ENCODE results near the gene ACTR3C.

The ACTR3C gene

DNA sequence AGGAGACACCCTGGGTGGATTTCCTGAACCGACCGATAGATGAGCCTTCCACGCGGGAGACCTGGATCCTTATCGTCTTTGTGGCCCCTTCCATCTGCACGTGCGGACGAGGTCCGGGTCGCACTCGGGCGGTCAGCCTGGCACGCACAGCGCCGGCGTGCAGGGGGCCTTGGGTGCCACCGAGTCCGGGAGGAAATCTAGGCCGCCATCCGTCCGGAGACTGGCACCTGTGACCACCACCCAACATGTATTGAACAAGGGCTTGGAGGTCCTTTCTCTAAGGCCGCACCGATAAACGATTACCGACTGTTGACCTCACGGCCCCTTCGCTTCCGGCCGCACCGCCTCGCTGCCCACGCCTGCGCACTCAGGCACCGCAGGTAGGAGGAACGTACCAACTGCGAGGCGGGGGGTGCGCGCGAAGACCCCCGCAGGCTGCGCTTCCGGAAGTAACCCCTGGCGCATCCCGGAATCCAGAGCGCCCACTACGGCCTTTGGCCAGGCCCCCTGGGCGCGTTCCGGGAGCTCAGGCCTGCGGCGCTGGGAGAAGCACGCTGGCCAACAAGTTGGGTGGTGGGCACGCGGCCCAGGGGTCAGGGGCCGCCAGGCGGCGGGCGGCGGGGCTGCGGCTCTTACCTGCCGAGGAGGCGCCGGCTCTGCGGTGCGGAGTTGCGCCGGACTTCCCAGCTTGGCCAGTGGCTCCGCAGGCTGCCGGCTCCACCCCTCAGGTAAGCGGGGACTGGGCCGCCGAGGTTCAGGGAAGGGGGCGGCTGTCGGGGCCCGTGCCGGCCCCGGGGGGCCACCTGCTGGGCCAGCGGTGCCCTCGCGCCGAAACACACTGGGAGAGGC, at the start of gene ACTR3C, which contains the start of gene LRRC61:
TSS of gene ACTR3C (minus strand) at position 713 of the 849 bp plus-strand sequence. CDS start 28,249 bp downstream, outside the sequence.
TSS of gene LRRC61 (plus strand) at position 523 of the 849 bp plus-strand sequence. CDS start 13,507 bp downstream, outside the sequence.
- peak; percentile 84 for DNase-seq

DNA sequence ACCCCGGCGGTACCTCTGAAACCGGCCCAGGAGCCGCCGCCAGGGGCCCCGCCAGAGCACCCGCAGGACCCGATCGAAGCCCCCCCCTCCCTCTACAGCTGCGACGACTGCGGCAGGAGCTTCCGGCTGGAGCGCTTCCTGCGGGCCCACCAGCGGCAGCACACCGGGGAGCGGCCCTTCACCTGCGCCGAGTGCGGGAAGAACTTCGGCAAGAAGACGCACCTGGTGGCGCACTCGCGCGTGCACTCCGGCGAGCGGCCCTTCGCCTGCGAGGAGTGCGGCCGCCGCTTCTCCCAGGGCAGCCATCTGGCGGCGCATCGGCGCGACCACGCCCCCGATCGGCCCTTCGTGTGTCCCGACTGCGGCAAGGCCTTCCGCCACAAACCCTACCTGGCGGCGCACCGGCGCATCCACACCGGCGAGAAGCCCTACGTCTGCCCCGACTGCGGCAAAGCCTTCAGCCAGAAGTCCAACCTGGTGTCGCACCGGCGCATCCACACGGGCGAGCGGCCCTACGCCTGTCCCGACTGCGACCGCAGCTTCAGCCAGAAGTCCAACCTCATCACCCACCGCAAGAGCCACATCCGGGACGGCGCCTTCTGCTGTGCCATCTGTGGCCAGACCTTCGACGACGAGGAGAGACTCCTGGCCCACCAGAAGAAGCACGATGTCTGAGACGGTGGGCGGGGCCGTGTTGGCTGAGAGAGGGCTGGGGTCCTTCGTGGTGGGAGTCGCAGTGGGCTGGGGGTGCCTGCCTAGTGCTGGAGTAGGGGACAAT, 49.1 kb upstream of the ACTR3C start:
- no peak for DNase-seq

DNA sequence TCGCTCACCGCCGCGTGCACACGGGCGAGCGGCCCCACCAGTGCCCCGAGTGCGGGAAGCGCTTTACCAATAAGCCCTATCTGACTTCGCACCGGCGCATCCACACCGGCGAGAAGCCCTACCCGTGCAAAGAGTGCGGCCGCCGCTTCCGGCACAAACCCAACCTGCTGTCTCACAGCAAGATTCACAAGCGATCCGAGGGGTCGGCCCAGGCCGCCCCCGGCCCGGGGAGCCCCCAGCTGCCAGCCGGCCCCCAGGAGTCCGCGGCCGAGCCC, 48.6 kb upstream of the ACTR3C start:
- no peak for DNase-seq

DNA sequence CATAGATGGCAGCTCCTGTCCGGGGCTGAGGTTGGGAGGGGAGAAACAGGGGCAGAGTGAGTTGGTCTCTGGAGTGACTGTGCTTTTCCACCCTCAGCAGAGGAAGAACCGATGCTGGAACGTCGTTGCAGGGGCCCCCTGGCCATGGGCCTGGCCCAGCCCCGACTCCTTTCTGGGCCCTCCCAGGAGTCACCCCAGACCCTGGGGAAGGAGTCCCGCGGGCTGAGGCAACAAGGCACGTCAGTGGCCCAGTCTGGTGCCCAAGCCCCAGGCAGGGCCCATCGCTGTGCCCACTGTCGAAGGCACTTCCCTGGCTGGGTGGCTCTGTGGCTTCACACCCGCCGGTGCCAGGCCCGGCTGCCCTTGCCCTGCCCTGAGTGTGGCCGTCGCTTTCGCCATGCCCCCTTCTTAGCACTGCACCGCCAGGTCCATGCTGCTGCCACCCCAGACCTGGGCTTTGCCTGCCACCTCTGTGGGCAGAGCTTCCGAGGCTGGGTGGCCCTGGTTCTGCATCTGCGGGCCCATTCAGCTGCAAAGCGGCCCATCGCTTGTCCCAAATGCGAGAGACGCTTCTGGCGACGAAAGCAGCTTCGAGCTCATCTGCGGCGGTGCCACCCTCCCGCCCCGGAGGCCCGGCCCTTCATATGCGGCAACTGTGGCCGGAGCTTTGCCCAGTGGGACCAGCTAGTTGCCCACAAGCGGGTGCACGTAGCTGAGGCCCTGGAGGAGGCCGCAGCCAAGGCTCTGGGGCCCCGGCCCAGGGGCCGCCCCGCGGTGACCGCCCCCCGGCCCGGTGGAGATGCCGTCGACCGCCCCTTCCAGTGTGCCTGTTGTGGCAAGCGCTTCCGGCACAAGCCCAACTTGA, 48.0 kb upstream of the ACTR3C start:
- no peak for DNase-seq

DNA sequence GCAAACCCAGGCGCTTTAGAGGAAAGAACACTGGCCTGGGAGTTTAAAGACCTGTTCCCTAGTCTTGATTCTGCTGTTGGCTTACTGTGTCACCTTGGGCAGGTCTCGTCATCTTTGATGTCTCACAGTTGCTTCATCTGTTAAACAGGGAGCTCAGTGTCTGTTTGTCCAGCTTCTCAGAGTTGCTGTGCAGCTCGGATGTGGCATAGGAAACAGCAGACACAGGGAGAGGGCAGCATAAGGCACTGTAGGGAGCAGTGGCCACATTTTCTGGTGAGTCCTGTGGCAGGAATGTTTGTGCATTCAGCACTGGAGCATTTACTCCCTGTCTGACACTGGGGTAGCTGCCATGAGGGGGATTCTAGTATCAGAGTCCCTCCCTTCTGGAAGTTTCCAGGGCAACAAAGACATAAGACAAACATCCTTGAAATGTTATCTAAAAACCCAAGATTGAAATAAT, 47.3 kb upstream of the ACTR3C start:
- no peak for DNase-seq

DNA sequence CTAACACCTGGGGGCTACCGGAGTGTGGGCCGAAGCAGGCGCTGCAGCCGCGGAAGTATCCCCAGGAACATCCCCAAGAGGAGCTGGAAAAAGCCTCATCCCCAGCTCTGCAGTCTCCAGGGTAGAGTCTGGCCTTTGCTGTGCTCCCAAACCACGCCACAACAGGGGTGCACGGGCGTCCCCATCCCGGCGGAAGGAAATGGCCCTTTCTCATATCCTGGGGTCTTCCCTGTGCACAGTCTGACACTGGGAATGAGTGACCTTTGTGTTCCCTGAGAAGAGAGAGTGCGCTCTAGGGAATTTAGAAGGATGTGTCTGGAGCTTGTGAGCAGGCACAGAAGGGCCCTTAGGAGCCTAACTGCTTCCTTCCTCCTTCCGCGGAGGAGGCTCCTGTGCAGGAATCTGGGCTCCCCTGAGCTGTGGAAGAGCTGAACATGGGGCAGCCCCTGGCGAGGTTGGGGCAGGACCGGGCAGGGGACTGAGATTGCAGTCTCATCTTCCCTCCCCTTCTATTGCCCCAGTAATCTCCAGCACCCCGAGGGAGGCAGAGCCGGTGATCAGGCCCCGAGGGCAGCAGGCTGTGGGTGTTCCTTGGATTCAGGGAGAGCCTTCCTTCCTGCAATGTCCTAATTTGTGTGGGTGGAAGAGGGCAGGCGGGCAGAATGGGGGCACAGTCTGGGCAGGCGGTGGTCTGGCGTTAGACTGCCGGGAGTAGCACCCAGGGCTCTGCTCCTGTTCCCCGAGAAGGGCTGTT, 46.6 kb upstream of the ACTR3C start:
- DNase-seq = no peak

DNA sequence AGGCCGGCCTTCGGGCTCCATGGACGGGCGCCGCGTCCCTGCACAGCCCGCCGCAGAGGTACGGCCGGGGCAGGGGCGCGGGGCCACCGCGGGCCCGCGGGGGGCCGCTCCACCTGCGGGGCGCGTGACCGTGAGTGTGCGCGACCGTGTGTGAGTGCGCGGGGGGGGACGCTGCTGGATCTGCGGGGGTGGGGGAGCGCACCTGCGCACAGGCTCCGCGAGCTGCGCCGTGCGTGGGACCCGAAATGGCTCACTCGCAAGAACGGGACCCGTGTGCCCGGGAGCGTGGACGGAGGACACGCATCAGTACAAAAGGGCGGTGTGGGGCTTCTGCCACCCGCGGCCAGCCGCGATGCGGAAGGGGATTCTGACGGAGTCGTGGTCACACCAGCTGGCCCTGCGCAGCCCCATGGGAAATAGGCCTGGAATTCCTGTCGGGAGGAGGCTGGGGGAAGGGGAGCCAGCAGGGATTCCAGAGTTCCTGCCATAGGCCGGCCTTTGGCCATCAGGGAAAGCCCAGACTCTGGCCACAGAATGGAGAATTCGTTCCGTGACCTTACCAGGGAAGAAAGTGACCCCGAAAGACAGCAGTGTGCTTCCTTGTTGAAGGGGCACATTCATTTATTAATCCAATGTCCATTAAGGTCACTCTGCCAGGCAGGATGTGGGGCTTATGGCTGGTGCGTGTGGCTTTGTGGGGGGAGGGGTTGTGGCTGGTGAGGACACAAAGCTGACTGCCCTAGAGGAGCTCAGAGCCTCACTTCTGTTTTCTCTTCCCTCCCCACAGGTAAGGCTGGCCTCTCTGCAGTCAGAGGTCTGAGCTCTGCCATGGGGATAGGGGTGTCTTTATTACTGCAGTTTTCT, 45.8 kb upstream of the ACTR3C start:
- DNase-seq = peak; percentile 59

DNA sequence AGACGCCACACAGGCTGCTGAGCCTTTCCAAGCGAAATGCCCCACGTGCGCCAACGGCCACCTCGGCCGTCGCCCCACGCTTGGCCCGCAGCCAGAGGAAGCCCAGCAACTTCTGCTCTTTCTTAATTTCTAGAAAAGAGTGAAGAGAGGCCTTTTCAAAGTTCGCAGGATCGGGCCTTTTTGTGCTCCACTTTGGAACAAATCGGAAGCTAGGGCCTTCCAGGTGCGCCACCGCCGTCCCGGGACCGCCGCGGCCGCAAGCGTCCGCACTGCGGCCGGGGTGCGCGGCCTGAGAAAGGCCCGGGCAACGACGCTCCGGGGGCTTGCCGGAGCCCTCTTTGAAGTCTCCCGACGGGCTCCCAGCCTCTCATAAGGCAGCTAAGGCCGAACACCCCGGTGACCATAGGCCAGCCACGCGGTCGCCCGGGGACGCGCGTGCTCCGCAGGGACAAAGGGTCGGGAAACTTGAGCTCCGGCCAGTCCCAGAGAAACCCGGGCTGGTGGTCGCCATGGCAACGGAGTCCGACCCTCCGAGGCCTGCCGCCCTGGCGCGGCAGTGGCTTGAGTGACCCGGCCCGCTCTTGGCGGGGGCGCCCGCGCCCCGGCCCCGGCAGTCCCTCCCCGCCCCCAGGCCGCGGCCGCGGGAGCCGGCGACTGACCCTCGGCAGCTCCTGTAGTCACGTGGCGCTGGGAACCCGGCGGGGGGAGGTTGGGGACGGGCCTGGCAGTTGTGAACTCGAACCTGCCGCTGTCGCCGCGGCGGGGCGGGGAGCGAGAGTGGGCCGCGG, 44.9 kb upstream of the ACTR3C start, which contains the start of gene REPIN1:
TSS of gene REPIN1 (plus strand) at position 727 of the 788 bp plus-strand sequence. CDS start 890 bp downstream, outside the sequence.
- peak; percentile 86 for DNase-seq

DNA sequence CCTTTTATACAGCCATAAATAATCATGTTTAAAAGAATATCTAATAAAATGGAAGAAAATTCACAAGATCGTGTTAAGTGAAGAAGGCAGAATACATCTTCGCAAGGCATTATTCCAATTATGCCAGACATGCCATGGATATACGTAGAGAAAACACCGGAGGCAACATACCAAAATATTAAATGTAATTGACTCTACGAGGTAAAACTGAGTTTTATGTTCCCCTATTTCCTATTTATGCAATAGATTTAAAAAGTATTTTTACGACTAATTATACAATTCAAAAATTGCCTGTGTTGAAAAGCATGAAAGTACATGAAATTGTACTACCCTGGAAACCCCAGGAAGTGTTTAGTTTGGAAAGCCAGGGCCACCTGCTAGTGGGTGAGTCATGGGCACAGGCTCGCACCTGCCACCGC, 44.3 kb upstream of the ACTR3C start:
- no peak for DNase-seq

DNA sequence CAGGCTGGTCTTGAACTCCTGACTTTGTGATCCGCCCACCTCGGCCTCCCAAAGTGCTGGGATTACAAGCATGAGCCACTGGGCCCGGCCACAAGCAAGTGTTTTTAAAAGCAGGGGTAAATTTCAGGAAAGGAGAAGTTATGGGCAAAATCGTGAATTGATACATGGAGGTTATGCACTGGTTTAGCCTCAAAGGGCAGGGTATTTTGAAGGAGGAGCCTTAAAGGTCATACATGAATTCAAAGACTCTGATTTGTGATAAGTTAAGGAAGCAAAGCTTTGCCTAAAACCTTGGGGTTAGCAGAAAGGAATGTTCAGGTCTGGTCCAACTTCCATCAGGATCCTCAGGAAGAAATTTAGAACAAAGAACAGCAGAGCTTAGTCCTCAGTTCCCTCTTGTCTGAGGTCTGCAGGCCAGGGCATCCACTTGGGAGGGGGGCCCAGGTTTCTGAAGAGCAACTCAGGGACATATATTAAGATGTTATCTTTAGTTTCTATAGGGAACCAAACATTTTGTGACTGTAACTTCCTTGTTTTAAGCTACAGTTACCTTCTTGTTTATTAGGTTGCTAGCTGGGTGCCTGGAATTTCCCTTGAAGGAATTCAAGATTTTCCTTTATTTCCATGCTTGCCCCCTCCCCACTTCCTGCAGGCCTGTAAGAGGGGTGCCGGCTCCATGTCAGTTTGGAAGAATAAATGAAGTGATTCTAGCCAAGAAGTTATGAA, 42.5 kb upstream of the ACTR3C start:
- peak; percentile 48 for DNase-seq

DNA sequence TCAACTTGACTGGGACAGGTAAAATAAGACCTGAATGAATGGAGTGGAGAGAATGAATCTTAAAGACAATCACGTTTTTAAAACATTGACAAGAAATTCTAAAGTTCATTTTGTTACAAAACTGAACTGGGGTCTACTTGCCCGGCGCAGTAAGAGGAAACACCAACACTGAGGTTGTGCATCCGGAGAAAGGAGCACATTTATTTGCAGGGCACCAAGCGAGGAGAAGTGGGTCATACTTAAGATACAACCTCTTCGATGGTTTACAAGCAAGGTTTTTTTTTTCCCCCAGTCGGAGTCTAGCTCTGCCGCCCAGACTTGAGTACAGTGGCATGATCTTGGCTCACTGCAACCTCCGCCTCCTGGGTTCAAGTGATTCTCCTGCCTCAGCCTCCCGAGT, 41.8 kb upstream of the ACTR3C start:
- DNase-seq = no peak

DNA sequence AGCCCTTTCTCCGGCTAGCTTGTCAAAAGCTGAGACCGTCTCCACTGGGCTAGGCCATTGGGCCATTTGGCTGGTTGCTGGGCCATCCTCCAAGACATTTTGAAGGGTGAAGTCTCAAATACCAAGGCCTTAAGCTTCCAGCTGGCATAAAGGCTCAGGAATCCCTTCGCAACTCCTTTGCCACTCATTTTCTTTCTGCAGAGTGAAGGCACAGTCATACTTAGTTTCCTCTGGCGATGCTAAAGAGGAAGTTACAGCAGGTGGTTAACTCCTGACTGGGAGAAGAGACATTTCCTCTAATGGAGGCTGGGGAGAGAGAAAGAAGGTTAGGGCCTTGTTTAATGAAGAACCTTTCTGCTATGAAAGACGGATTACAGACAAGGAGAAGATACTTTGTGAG, 40.5 kb upstream of the ACTR3C start:
- DNase-seq = peak; percentile 51

DNA sequence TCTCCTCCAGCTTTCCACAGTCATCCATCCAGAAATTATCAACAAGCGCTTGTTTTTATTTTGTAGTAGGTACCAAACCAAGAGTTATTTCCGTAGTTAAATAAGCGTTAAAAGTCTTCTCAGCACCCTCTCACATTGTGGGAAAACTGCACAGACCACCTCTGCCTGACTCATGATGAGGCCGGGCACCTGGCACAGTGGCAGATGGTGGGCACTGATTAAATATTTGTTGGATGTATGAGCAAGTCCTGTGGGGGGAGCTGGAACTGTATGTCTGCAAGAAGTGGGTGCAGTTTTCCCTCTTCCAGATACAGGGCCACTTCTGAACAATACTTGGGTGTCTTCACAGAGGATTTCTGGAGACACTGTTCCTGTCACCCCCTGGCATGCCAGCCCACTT, 40.0 kb upstream of the ACTR3C start:
- DNase-seq = no peak

DNA sequence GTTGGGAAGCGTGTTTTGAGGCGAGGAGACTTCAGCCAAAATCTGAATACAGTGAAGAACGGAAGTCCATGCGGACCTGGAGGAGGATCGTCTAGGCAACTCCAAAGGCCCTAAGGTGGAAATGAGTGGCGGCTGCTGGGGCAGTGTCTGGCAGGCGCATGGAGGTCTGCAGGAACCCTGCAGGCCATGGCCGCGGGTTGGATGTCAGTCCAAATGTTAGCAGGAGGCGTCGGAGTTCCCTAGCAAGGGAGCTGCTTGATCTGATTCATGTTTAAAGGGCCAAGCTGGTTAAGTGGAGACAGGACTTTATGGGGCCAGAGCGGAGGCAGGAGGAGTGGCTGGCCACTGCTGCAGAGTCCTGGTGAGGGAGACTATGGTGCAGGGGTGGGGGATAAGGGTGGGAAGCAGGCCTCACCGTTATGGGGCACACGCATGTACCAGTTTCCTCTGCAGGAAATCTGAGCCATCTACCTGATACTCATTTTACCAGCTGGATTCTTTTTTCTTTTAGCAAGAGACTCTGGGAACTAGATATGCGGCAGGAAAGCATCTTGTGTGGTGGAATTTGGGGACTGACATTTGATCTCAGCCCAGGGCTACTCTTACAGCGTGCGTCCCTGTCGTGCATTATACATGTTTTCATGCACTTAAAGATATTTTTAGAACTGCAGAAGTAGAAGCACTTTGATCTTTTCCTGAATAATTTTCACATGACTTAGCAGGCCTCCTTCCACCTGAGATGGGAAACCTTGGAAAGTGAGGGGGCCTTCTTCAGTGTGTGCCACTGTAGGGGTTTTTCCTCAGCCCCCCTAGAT, 38.7 kb upstream of the ACTR3C start:
- no peak for DNase-seq

DNA sequence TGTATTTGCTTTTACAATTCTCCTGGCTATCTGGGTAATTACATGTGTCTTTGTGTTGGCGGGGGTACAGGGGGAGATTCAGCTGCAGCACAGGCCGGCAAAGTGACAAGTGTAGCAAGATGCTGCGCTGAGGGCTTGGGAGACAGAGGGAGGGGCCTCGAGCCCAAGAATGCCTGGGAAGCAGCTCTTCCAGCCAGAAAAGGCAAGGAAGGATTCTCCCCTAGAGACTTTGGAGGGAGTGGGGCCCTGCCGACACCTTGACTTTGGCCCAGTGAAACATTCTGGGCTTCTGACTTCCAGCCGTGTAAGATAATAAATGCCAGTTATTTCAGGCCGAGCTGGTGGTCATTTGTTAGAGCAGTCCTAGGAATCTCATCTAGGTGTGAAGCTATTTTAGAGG, 38.1 kb upstream of the ACTR3C start:
- DNase-seq = no peak

DNA sequence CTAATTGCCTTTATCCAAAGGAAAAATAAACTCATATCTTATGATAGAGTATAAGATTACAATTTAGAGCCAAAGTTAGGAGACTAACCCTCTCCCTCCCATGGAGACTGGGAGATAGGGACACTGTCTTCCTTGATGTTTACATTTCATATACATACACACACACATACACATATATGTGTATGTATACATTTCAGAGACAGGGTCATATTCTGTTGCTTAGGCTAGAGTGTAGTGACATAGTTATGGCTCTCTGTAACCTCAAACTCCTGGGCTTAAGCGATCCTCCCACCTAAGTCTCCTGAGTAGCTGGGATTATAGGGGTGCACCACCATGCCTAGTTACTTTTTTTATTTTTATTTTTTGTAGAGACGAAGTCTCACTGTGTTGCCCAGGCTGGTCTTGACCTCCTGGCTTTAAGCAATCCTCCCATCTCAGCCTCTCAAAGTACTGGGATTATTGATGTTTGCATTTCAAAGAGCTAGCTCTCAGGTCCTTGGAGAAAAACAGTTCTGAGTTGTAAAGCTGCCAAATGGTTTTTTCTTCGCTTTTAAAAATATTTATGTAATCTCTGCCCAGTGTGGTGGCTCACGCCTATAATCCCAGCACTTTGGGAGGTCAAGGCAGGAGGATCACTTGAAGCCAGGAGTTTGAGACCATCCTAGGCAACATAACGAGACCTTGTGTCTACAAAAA, 37.2 kb upstream of the ACTR3C start:
- no peak for DNase-seq

DNA sequence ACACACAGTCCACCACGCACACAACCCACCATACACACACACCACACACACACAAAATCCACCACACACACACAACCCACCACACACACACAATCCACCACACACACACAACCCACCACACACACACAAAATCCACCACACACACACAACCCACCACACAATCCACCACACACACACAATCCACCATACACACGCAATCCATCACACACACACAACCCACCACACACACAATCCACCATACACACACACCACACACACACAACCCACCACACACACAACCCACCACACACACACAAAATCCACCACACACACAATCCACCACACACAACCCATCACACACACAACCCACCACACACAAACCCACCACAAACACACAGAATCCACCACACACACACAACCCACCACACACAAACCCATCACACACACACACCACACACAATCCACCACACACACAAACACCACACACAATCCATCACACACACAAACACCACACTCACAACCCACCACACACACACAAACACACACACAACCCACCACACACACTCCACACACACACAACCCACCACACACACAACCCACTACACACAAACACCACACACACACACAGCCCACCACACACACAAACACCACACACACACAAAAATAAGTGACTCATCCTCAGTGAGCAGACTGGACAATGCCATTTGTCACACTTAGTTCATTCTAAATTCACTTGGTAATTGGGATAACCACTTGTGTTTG, 36.4 kb upstream of the ACTR3C start:
- DNase-seq = no peak

All from OCI-M1 (cell line).